Activated CD4-positive, alpha-beta T cell treated with anti-CD3 and anti-CD28 coated beads, Interleukin-2, amount 50 U/mL, for 1 hour (primary cell): ENCODE measurements around the gene APOBEC3C.
"Not testable (repeated sequence)": the region's sequence is repeated elsewhere in the genome, so short reads cannot be mapped to it uniquely, and the experiment has no call there.

ENCODE experiments used
- DNase-seq: peaks from one replicate; pipeline ENCODE4 v3.0.0-alpha.2; 2020

The APOBEC3C gene

DNA sequence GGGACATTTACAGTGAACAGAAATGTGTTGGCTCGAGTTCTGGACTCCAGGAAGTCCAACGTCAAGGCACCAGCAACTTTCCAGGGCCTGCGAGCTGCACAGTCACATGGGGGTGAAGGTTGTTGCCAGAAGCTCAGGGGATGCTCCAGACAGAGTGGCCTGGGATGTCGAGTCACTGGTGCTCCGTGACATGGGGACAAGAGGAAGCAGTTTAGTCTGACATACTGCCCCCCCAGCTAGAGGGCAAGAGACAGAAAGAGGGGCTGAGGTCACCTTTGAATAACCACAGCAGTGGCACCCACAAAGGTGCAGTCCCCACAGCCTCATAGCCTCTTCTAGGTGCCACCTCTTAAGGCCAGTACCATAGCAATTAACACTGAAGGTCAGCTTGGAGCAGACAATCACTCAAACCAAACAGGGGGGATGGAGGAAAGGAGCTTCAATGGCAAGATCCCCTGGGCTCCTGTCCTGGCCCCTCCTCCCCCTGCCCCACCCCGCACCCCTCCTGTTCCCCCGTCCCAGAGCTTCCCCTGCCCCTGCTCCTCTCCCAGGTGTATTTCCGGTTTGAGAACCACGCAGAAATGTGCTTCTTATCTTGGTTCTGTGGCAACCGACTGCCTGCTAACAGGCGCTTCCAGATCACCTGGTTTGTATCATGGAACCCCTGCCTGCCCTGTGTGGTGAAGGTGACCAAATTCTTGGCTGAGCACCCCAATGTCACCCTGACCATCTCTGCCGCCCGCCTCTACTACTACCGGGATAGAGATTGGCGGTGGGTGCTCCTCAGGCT is 10.7 kb downstream of the APOBEC3C start:
- DNase-seq: no peak

GRCh38 chr22:39026509-39027150 is 12.6 kb downstream of the APOBEC3C start:
- DNase-seq: no peak

GRCh38 chr22:39027717-39028116 is 13.7 kb downstream of the APOBEC3C start:
- DNase-seq: no peak

- no peak for DNase-seq
Measured at GRCh38 chr22:39028281-39028680, 14.2 kb downstream of the APOBEC3C start.

DNA sequence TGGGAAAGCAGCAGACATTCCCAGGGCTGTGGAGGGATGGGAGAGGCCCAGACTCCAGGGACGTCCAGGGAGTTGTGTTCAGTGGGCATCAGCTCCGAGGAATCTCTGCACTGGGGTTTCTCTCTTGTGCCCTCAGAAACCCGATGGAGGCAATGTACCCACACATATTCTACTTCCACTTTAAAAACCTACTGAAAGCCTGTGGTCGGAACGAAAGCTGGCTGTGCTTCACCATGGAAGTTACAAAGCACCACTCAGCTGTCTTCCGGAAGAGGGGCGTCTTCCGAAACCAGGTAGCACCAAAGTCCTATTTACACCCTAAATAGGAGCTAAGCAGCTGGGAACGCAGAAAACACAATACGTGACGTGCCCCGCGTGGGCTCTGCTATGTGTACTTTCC is 15.2 kb downstream of the APOBEC3C start:
- no peak for DNase-seq

DNA sequence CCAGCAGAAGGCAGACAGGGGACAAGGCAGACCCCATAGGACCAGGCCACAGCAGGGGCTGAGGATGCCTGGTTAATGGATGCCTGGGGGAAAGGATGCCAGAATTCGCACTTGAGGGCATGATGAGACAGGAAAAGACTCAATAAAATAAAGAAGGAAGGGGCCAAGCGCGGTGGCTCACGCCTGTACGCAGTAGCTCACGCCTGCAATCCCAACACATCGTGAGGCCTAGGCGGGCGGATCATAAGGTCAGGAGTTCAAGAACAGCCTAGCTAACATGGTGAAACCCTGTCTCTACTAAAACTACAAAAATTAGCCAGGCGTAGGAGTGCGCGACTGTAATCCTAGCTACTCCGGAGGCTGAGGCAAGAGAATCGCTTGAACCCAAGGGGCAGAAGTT is 16.6 kb downstream of the APOBEC3C start:
- no peak for DNase-seq

- not testable (repeated sequence) for DNase-seq
Measured at GRCh38 chr22:39031434-39032295, 17.6 kb downstream of the APOBEC3C start.

DNA sequence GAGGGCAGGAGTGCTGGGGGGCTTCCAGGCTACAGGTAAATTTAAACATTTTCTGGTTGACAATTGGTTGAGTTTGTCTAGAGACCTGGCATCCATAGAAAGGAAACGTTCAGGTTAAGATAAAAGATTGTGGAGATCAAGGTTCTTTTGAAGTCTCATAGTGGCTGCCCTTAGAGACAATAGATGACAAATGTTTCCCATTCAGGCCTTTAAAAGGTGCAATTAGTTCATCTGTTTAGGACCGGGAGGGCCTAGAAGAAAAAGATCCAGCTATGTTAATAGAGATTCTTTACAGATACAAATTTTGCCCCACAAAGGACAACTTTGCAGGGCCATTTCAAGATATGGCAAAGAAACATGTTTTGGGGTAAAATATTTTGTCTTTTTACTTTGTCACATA is 23.0 kb downstream of the APOBEC3C start:
- DNase-seq: not testable (repeated sequence)

DNA sequence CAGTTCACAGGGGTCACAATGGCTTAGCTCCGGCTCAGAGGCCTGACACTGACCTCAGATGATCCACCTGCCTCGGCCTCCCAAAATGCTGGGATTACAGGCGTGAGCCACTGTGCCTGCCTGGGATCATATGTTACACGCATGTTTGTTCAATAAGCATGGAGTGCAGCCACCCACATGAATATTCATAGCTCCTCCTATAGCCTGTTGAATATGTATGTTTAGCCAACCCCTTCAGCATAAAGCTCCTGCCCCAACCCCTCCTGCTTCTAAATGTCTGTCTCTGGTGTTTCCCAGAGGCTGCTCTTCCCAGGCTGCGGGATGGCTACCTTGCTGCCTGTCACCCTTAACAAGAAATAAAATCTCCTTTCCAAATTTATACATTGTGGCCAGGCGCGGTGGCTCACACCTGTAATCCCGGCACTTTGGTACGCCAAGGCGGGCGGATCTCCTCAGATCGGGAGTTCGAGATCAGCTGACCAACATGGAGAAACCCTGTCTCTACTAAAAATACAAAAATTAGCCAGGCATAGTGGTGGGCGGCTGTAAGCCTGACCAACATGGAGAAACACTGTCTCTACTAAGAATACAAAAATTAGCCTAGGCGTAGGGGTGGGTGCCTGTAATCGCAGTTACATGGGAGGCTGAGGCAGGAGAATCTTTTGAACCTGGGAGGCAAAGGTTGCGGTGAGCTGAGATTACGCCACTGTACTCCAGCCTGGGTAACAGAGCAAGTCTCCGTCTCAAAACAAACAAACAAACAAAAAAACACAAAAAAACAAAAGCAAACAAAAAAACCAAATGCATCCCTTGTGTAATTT is 25.5 kb downstream of the APOBEC3C start:
- no peak for DNase-seq

- DNase-seq: not testable (repeated sequence)
Measured at GRCh38 chr22:39040155-39040537, 26.1 kb downstream of the APOBEC3C start.

- peak; percentile 57 for DNase-seq
Measured at GRCh38 chr22:39040538-39041296, 26.7 kb downstream of the APOBEC3C start, which contains the start of gene APOBEC3F. TSS of gene APOBEC3F (plus strand) at chr22:39040864. CDS start at chr22:39040961, 97 bp downstream.

DNA sequence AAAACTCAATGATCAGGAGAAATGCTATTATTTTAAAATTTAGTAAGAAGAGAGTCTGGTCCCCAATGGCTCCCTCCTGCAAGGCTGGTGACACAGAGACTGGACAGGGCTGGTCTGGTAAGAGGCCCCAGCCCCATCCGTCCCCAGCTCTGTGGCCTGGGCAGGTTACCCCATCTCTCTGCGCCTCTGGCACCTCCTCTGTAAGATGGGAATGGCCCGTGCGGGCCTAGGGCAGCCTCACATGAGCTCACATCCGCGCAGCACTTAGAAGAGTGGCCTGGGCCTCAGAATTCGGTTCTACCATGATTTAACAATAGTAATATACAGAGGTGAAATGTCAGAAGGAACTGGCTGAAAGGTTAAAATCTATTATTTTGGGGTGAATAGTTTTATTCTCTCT is 27.9 kb downstream of the APOBEC3C start:
- no peak for DNase-seq

- not testable (repeated sequence) for DNase-seq
Measured at GRCh38 chr22:39043063-39043462, 29.0 kb downstream of the APOBEC3C start.

DNA sequence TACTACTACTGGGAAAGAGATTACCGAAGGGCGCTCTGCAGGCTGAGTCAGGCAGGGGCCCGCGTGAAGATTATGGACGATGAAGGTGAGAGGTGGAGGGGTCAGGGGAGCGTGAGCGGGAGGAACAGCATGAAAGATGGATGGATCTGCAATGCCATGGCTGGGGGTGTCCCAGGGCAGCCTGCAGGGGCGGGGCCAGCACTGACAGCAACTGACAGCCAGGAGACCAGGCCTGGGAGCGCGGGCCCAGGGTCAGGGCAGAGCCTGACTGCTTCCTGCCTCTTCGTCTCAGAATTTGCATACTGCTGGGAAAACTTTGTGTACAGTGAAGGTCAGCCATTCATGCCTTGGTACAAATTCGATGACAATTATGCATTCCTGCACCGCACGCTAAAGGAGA is 31.1 kb downstream of the APOBEC3C start:
- not testable (repeated sequence) for DNase-seq

DNA sequence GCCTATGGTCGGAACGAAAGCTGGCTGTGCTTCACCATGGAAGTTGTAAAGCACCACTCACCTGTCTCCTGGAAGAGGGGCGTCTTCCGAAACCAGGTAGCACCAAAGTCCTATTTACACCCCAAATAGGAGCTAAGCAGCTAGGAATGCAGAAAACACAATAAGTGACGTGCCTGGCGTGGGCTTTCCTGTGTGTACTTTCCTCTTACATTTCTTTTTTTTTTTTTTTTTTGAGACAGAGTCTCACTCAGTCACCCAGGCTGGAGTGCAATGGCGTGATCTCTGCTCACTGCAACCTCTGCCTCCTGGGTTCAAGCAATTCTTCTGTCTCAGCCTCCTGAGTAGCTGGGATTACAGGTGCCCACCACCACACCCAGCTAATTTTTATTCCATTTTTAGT is 35.4 kb downstream of the APOBEC3C start:
- not testable (repeated sequence) for DNase-seq

GRCh38 chr22:39051844-39052495 is 37.9 kb downstream of the APOBEC3C start:
- DNase-seq: not testable (repeated sequence)

DNA sequence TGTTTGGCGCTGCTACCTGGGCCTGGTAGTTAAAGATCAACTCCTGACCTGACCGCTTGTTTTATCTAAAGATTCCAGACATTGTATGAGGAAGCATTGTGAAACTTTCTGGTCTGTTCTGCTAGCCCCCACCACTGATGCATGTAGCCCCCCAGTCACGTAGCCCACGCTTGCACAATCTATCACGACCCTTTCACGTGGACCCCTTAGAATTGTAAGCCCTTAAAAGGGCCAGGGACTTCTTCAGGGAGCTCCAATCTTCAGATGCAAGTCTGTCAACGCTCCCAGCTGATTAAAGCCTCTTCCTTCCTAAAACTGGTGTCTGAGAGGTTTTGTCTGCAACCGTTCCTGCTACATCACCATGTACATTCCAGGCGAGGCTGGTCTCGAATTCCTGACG is 41.6 kb downstream of the APOBEC3C start:
- no peak for DNase-seq

DNA sequence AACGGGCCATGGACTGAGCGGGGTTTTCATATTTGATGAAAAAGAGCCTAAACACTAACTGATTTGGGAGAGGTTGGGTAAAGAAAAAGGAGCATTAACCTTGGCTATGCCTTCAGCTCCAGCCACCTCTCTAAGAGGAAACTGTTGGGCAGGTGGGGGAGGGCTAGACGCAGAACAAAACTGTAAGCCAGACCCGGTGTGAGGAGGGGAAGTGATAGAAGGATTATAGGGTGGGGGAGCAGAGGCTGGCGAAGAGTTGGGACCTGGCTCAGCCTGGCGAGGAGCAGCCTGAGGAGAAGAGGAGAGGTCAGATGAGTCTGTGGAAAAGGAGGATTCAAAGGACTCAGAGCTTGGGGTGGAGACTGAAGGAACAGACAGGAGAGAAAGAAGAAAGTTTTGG is 47.2 kb downstream of the APOBEC3C start:
- not testable (repeated sequence) for DNase-seq

DNA sequence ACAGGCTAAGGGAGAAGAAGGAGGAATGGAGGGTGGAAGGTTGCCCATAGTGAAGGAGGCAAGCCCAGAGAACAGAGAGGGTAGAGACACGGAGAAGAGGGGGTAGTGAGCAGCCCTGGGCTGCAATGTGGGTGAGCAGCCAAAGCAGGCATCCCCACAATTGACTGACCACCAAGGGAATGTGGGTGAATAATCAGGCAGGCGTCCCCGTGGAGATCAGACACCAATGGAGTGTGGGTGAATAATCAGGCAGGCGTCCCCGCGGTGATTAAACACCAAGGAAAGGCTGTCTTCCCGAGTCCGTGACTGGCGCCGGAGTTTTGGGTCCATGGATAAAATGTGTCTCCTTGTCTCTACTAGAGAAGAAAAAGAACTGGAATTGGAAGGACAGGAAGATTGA is 47.9 kb downstream of the APOBEC3C start:
- not testable (repeated sequence) for DNase-seq

DNA sequence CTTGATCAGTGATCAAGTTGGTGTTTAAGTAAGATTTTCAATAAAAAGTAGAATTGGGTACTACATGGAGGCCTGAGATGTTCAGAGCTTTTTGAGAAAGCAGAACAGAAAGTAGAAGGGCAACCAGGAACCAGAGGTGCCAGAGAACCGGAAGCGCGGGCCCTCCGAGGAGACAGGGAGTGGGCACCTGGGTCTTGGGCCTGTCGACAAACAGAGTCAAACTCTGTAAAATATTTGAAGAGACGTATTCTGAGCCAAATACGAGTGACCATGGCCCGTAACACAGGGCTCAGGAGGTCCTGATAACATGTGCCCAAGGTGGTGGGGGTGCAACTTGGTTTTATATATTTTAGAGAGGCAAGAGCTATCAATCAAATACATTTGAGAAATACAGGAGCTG is 49.8 kb downstream of the APOBEC3C start:
- DNase-seq: not testable (repeated sequence)
